Right kidney (tissue), 9 donors: ENCODE measurements around the gene GRWD1.

Experiments used
- DNase-seq: peaks from one replicate; pipeline ENCODE4 v3.0.0-alpha.2; 2016
- long read RNA-seq, 8 donors: transcript quantifications; one replicate each; lab custom pipeline, GENCODE V29; 2026

Gene GRWD1
- long read RNA-seq, donor 1, full-length matches to known transcripts = 12 of 17 reads
- long read RNA-seq, donor 1, partial matches to known transcripts = 5 of 17 reads
- long read RNA-seq, donor 1, other reads (novel, unspliced or antisense) = 0 of 17 reads
- long read RNA-seq, donor 2, full-length matches to known transcripts = 6 of 6 reads
- long read RNA-seq, donor 2, partial matches to known transcripts = 0 of 6 reads
- long read RNA-seq, donor 2, other reads (novel, unspliced or antisense) = 0 of 6 reads
- long read RNA-seq, donor 3, full-length matches to known transcripts = 3 of 3 reads
- long read RNA-seq, donor 3, partial matches to known transcripts = 0 of 3 reads
- long read RNA-seq, donor 3, other reads (novel, unspliced or antisense) = 0 of 3 reads
- long read RNA-seq, donor 4, full-length matches to known transcripts = 7 of 12 reads
- long read RNA-seq, donor 4, partial matches to known transcripts = 5 of 12 reads
- long read RNA-seq, donor 4, other reads (novel, unspliced or antisense) = 0 of 12 reads
- long read RNA-seq, donor 5, full-length matches to known transcripts = 13 of 19 reads
- long read RNA-seq, donor 5, partial matches to known transcripts = 6 of 19 reads
- long read RNA-seq, donor 5, other reads (novel, unspliced or antisense) = 0 of 19 reads
- long read RNA-seq, donor 6, full-length matches to known transcripts = 18 of 18 reads
- long read RNA-seq, donor 6, partial matches to known transcripts = 0 of 18 reads
- long read RNA-seq, donor 6, other reads (novel, unspliced or antisense) = 0 of 18 reads
- long read RNA-seq, donor 7, full-length matches to known transcripts = 19 of 19 reads
- long read RNA-seq, donor 7, partial matches to known transcripts = 0 of 19 reads
- long read RNA-seq, donor 7, other reads (novel, unspliced or antisense) = 0 of 19 reads
- long read RNA-seq, donor 8, full-length matches to known transcripts = 6 of 11 reads
- long read RNA-seq, donor 8, partial matches to known transcripts = 5 of 11 reads
- long read RNA-seq, donor 8, other reads (novel, unspliced or antisense) = 0 of 11 reads

- DNase-seq = peak; percentile 91
Measured at GRCh38 chr19:48445606-48446481, at the start of gene GRWD1. GRWD1 (plus strand) TSS chr19:48445983; CDS start chr19:48446006, 23 bp downstream.

GRCh38 chr19:48396016-48396823, 49.6 kb upstream of the GRWD1 start:
- DNase-seq = no peak

GRCh38 chr19:48396824-48397176, 49.0 kb upstream of the GRWD1 start:
- no peak for DNase-seq

GRCh38 chr19:48397263-48398101, 48.3 kb upstream of the GRWD1 start:
- DNase-seq = no peak

- peak; percentile 47 for DNase-seq
Measured at GRCh38 chr19:48398102-48398374, 47.7 kb upstream of the GRWD1 start.

GRCh38 chr19:48398375-48399235, 47.2 kb upstream of the GRWD1 start:
- peak; percentile 69 for DNase-seq

GRCh38 chr19:48400018-48400742, 45.6 kb upstream of the GRWD1 start:
- DNase-seq = peak; percentile 52

GRCh38 chr19:48401287-48401686, 44.5 kb upstream of the GRWD1 start:
- no peak for DNase-seq

GRCh38 chr19:48403606-48404005, 42.2 kb upstream of the GRWD1 start:
- no peak for DNase-seq

GRCh38 chr19:48405010-48405659, 40.6 kb upstream of the GRWD1 start:
- no peak for DNase-seq

GRCh38 chr19:48405850-48406249, 39.9 kb upstream of the GRWD1 start:
- DNase-seq = no peak

- peak; percentile 43 for DNase-seq
Measured at GRCh38 chr19:48413879-48414587, 31.8 kb upstream of the GRWD1 start.

- DNase-seq = no peak
Measured at GRCh38 chr19:48415395-48415794, 30.4 kb upstream of the GRWD1 start.

- DNase-seq = no peak
Measured at GRCh38 chr19:48415806-48416221, 30.0 kb upstream of the GRWD1 start.

GRCh38 chr19:48417421-48417820, 28.4 kb upstream of the GRWD1 start:
- DNase-seq = no peak

GRCh38 chr19:48418317-48419064, 27.3 kb upstream of the GRWD1 start:
- DNase-seq = no peak
